ENCODE measurements around the gene ZNF679.
"Not testable (repeated sequence)": the region's sequence is repeated elsewhere in the genome, so short reads cannot be mapped to it uniquely, and the experiment has no call there.

The ZNF679 gene

DNA sequence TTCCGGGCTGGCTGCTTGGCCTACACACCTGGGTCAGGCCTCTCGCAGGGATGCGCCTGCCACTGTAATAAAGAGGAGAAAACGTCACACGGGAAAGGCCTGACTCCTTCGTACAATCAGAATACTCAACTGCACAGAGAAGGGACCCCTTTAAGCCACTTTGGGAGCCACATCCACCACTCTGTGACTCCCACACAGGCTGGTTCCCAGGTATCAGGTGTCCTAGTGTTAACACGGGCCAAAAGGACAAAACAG lies 79.7 kb downstream of the ZNF679 start:
- no peak for DNase-seq (ENCODE audit: low read depth in 3 of 3, low spot score in 1 of 3)

DNA sequence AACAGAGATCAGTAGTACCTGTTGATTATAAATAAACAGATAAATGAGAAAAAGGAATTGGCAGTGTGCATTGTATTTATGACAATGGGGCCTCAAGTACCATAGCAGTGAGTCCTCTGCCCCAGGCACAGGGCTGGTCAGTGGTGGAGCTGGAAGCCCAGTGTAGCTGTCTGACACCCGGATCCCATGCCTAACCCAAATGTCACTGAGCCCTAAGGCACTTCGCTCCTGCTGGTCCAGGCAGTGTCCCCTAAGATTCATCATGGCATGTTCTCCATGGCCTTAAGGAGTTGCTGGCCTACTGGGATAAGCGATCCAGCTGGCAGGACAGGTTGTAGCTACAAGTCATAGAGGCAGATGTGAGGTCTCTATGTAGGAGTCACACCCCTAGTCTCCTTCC lies 82.2 kb downstream of the ZNF679 start:
- no peak for DNase-seq (ENCODE audit: low read depth in 3 of 3, low spot score in 1 of 3)

DNA sequence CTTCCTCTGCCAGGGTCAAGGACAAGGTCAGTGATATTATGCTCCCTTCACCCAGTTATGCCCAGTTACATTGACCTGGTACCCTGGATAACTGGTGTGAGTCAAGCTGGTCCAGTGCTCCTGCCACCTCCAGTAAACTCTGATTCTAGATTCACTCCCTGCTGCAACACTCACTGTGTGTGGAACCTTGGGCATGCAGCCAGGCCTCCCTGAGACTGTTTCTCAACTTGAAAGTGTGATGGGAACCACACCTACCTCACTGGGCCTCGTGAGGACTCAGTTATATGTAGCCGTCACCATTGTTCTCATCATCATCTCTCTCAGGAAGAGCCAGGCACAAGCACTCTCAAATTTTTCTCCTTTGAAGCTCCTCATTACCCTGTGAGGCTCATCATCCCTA lies 84.6 kb downstream of the ZNF679 start:
- DNase-seq (ENCODE audit: low read depth in 3 of 3, low spot score in 1 of 3): no peak

DNA sequence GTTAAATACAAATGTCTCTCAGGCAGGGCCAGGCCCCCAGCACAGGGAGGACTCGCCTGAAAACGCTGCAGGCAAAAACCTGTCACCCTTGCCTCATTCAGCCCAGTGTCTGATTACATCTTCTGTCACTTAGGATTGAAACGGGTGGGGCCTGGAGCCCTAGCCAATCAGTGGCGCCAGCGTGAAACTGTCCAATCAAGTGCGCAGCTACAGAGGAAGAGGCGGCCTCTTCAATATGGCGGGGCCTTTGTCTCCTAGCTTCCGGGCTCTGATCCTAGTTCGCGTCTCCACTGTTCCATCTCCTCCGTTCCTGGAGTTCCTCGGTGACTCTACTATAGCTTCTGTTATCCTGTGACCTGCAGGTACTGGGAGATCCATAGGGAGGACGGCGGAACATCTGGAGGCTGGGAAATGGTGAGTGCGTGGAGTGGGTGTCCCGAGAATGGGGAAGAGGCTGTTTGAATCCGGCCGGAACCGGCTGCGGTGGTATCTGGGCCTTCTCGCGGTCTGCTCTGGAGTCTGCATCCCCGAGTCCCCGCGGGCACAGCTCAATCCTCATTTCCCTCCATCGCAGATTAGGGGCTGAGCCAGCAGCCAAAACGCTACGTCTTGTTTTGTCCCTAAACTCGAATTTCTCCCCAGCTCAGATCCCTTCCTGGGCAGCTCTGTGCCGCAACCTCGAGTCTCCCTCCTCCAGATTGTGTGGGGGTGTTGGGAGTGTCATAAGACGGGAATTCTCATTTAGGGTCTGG lies 85.6 kb downstream of the ZNF679 start, which contains the start of gene ZNF736:
TSS of gene ZNF736 (plus strand) at position 222 of the 752 bp plus-strand sequence. CDS start at position 412, 190 bp downstream.
- peak; percentile 55 to 77 (median 69) for DNase-seq (ENCODE audit: low read depth in 3 of 3, low spot score in 1 of 3)

- DNase-seq (ENCODE audit: low read depth in 3 of 3, low spot score in 1 of 3): no peak
Measured at GRCh38 chr7:64314566-64314965, 86.3 kb downstream of the ZNF679 start.

DNA sequence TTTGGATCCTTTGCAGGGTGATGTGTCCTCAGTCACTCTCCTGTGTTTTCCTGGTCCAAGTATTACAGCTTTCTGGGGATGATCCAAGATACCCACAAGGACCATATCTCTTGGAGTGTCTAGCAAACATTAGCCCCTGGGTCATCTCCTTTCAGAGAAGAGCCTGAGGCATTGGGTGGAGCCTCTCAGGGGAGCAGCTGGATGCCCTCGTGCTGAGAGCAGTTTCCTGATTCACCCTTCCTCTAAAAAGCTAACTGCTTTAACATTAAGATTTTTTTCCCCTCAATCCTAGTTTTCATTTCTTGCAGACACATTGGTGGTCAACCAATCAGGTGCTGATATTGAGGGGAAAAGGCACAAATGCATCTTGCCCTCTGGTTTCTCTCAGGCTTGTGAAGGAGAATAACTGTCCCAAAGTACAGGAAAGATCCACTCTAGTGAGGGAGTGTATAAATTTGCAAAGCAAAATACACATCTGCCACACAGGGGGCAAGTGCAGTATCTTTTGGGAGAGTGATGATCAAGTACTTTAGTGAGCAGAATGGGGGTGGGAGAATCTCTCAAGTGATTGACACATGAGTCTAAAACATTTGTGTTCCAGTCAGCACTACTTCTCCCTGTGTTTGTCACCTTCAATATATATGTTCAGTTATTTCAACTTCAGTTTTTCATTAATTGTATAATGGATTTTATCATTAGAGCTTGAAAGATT lies 87.9 kb downstream of the ZNF679 start:
- DNase-seq (ENCODE audit: low read depth in 3 of 3, low spot score in 1 of 3): not testable (repeated sequence)

Data from stimulated activated CD4-positive, alpha-beta T cell treated with anti-CD3 and anti-CD28 coated beads, TNF-alpha, amount 100 ng/mL, for 1 hour (primary cell).